Panc1 (cell line): Measurements from ENCODE around the gene POU2F1. TPM values are rescaled to one million over a fixed set of nuclear protein-coding genes. Genes with fewer than 3 reads are reported as not detected.
"Not testable (repeated sequence)": the region's sequence is repeated elsewhere in the genome, so short reads cannot be mapped to it uniquely, and the experiment has no call there.

Source experiments
- ATAC-seq: fragments of 200-7000 bp; cut with Tn5 transposase; 2 replicates; pipeline ENCODE4 v1.9.1; 2020; ENCODE audit warnings: mild to moderate bottlenecking, moderate library complexity
- BruUV-seq: library from RNA; stranded (reverse); fragments of 400-500 nt; replicated peaks from 2 replicates; lab custom pipeline; 2021; lab: Mats Ljungman, UMichigan
- CTCF ChIA-PET: fragments of 300-600 bp; sonication (Branson Sonifier 250); formaldehyde crosslinking; loops from one replicate; lab custom pipeline; 2022; ENCODE audit warnings: antibody characterized with exemption; lab: Charles Lee
- POLR2A ChIA-PET: fragments of 300-600 bp; sonication (Branson Sonifier 250); formaldehyde crosslinking; loops from one replicate; lab custom pipeline; 2022; ENCODE audit warnings: antibody characterized with exemption; lab: Charles Lee
- DNase-seq: peaks from one replicate; pipeline ENCODE4 v3.0.0-alpha.2; 2010; ENCODE audit warnings: low read depth, low spot score
- H3K27ac ChIP-seq: 2 replicates; pipeline ENCODE4 v1.5.1; 2011; ENCODE audit warnings: mild to moderate bottlenecking, low read length, inconsistent platforms
- H3K27me3 ChIP-seq: fragments of 200-500 bp; sonication (Bioruptor generic); 2 replicates; pipeline ENCODE4 v1.6.0; 2014; ENCODE audit warnings: low read length, inconsistent platforms; ENCODE audit not compliant: control insufficient read depth, insufficient read depth
- H3K36me3 ChIP-seq: fragments of 200-500 bp; sonication (Bioruptor generic); 2 replicates; pipeline ENCODE4 v1.5.1; 2014; ENCODE audit warnings: inconsistent platforms, mild to moderate bottlenecking, low read length, moderate library complexity; ENCODE audit not compliant: control insufficient read depth, insufficient read depth
- H3K4me1 ChIP-seq: 2 replicates; pipeline ENCODE4 v1.5.1; 2011; ENCODE audit warnings: inconsistent platforms, mild to moderate bottlenecking, low read length, moderate library complexity; ENCODE audit not compliant: control insufficient read depth, insufficient read depth
- H3K4me3 ChIP-seq, 2 experiments: 2 replicates each; pipeline ENCODE4 v1.5.1; 2011 to 2012; ENCODE audit warnings: low read depth in 2 of 2, low read length in 2 of 2, mild to moderate bottlenecking in 2 of 2, inconsistent platforms in 1 of 2, moderate library complexity in 1 of 2
- H3K9me3 ChIP-seq: fragments of 200-500 bp; sonication (Bioruptor generic); 2 replicates; pipeline ENCODE4 v1.5.1; 2014; ENCODE audit warnings: low read depth, mild to moderate bottlenecking, inconsistent platforms, low read length, moderate library complexity; ENCODE audit not compliant: control insufficient read depth, insufficient read depth
- CTCF ChIP-seq: fragments of 450-650 bp; IDR thresholded peaks from 2 replicates; pipeline ENCODE4 v1.5.1; 2017; ENCODE audit warnings: mild to moderate bottlenecking
- POLR2AphosphoS5 ChIP-seq: IDR thresholded peaks from 2 replicates; pipeline ENCODE4 v1.6.1; 2012; ENCODE audit warnings: mild to moderate bottlenecking, low read depth, low read length, moderate library complexity
- SIN3A ChIP-seq: IDR thresholded peaks from 2 replicates; pipeline ENCODE4 v1.6.1; 2012; ENCODE audit warnings: low read depth, mild to moderate bottlenecking, low read length, moderate library complexity, borderline replicate concordance; ENCODE audit not compliant: insufficient read depth
- TCF7L2 ChIP-seq: IDR thresholded peaks from 2 replicates; pipeline ENCODE4 v1.6.1; 2011; ENCODE audit warnings: mild to moderate bottlenecking, low read depth, low read length, inconsistent platforms
- in situ Hi-C: cut with HindIII; loops from 2 replicates; pipeline ENCODE4 v1.10.0; 2016; ENCODE audit warnings: low sequenced_read_pairs, low pct_unique_long_range_greater_than_20kb
- intact Hi-C: fragments of 100-400 bp; cut with micrococcal nuclease; formaldehyde crosslinking; loops from one replicate; pipeline ENCODE4 v1.10.0; 2022; ENCODE audit not compliant: unreplicated experiment
- total RNA-seq: library from RNA; stranded (reverse); gene quantifications from one replicate; pipeline ENCODE4 v1.2.1, GENCODE V29; 2021; ENCODE audit not compliant: unreplicated experiment
- TF ChIP-seq, protein P1 (sequence below), 2 experiments: IDR thresholded peaks; 2 replicates each; pipeline ENCODE4 v1.6.1; 2011 to 2012; ENCODE audit warnings: low read depth in 2 of 2, control low read depth in 1 of 2, low read length in 1 of 2, mild to moderate bottlenecking in 1 of 2, moderate library complexity in 1 of 2; ENCODE audit not compliant: insufficient read depth in 1 of 2

POU2F1 gene
- total RNA-seq, 1 experiment from 2014 or later, result 17.1 TPM

DNA sequence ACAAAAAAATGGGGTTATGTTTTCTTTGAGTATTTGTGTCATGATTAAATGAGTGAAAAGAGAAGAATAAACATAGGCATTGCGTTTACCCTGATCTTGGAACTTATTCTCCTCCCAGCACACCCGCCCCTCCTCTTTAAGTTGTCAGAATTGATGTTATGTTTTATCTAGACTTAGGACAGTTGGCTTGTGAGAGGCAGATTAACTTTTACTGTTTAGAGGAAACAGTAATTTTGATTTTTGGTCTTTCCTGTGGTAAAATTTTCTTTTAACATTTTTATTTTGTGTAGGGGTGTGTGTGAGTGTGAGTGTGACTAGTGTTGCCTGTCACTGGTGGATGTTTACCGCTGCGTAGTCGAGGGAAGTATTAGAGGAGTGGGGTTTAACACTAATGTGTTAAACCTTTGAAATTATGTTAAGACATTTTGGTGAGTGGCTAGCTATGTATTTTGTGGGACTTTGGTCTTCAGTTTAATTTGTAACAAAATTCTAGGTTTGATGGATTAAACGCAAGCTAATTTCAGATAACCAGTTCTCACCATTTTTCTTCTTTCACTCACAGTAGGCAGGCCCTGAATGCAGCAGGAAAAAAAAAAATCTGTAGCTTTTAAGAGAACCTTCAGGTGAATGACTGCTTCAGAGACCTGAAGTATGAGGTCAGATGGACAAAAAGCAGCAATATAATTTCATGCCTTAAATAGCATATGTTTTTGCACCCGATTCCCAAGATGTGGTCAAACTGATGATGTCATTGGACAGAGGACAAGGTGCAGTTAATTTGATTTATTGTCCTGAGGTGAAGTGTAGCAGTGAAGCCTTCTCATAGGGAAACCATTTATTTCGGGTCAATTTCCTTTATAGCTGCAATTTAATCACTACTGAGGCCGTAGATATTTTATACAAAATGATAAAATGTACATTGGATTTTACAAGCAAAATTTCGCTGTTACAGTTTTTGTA is 2.7 kb downstream of the POU2F1 start:
- TF ChIP-seq TCF7L2 (no peak), POLR2AphosphoS5 (no peak), SIN3A (no peak), CTCF (no peak)
- TF ChIP-seq, protein P1, sequence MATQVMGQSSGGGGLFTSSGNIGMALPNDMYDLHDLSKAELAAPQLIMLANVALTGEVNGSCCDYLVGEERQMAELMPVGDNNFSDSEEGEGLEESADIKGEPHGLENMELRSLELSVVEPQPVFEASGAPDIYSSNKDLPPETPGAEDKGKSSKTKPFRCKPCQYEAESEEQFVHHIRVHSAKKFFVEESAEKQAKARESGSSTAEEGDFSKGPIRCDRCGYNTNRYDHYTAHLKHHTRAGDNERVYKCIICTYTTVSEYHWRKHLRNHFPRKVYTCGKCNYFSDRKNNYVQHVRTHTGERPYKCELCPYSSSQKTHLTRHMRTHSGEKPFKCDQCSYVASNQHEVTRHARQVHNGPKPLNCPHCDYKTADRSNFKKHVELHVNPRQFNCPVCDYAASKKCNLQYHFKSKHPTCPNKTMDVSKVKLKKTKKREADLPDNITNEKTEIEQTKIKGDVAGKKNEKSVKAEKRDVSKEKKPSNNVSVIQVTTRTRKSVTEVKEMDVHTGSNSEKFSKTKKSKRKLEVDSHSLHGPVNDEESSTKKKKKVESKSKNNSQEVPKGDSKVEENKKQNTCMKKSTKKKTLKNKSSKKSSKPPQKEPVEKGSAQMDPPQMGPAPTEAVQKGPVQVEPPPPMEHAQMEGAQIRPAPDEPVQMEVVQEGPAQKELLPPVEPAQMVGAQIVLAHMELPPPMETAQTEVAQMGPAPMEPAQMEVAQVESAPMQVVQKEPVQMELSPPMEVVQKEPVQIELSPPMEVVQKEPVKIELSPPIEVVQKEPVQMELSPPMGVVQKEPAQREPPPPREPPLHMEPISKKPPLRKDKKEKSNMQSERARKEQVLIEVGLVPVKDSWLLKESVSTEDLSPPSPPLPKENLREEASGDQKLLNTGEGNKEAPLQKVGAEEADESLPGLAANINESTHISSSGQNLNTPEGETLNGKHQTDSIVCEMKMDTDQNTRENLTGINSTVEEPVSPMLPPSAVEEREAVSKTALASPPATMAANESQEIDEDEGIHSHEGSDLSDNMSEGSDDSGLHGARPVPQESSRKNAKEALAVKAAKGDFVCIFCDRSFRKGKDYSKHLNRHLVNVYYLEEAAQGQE (IDR thresholded peaks at IDR 0.05; ENCODE audit: insufficient read depth in 1 of 2, low read depth in 2 of 2, low read length in 1 of 2), result no peak
- no peaks in the 10 kb centered on the region for H3K27me3 ChIP-seq
- DNase-seq (no peak), ATAC-seq (no peak)
- peak overlapping the region in 1 of 2 experiments; percentile 99; a peak in 1 of 4 replicates for H3K4me3 ChIP-seq
- CTCF ChIA-PET, result no interaction called here
- H3K4me1 ChIP-seq, result peaks cover 33% of the 10 kb centered on the region
- in situ Hi-C loops, result no loop called here
- no peaks in the 10 kb centered on the region for H3K36me3 ChIP-seq
- no peaks in the 10 kb centered on the region for H3K9me3 ChIP-seq
- H3K27ac ChIP-seq, result peak overlapping the region; percentile 89
- intact Hi-C loops, result no loop called here
- BruUV-seq, result TSS peak; percentile 62
- POLR2A ChIA-PET, result no interaction called here

GRCh38 chr1:167224734-167225235 is 4.1 kb downstream of the POU2F1 start:
- not testable (repeated sequence) for H3K27me3 ChIP-seq

More at GRCh38 chr1:167224734-167225235, 4.1 kb downstream of the POU2F1 start:
- intact Hi-C loops, ATAC-seq, CTCF ChIA-PET, H3K9me3 ChIP-seq, H3K27ac ChIP-seq, BruUV-seq, H3K4me3 ChIP-seq, H3K36me3 ChIP-seq, in situ Hi-C loops, DNase-seq: not testable (repeated sequence)
- POLR2A ChIA-PET, result interaction anchor here (0.6 kb wide), 1 partner anchor 10 kb away, joined by 3 read pairs; no protein-coding TSS in a partner anchor
- peaks cover 30% of the 10 kb centered on the region for H3K4me1 ChIP-seq
